ENCODE data around the gene RAB1A. TPM values are rescaled to one million over a fixed set of nuclear protein-coding genes. Genes with fewer than 3 reads are reported as not detected.
"Not testable (repeated sequence)": the region's sequence is repeated elsewhere in the genome, so short reads cannot be mapped to it uniquely, and the experiment has no call there.

The RAB1A gene
- total and polyA plus RNA-seq, 12 donors, result 77.8 to 165 (median 117) TPM

DNA sequence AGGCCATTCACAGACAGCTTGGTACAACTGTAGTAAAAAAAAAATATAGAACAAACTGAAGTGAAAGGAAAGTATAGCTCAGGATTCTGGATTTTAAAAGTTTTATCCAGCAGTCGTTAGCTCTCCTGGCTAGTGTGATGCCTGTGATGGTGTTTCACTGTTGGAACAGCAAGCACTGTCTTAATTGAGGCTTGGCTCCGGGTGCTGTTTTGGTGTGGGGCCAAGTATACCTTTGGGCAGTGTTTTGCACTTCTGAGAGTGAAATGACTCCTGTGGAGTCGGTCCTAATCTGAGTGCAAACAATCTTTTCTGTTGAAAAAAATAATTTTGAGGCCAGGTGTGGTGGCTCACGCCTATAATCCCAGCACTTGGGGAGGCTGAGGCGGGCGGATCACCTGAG, 28.7 kb upstream of the RAB1A start:
- TF ChIP-seq CTCF (IDR thresholded peaks at IDR 0.05), result no peak
- intact Hi-C loops (cut with DNase I), result no loop called here
- H3K27me3 ChIP-seq, result no peaks in the 10 kb centered on the region
- H3K4me3 ChIP-seq, result no peak overlapping the region
- H3K27ac ChIP-seq, result no peak overlapping the region
- no peaks in the 10 kb centered on the region for H3K36me3 ChIP-seq
- H3K9me3 ChIP-seq, result no peaks in the 10 kb centered on the region
- DNase-seq (no peak), ATAC-seq (no peak)
- H3K4me1 ChIP-seq, result peaks cover 0 to 21% (median 5%) of the 10 kb centered on the region in 9 donors
- WGBS, 2 donors, result 85 to 87% methylated on average over 6 of the region's 6 CpGs

- H3K27me3 ChIP-seq; H3K27ac ChIP-seq; intact Hi-C loops (cut with DNase I); H3K36me3 ChIP-seq; H3K9me3 ChIP-seq; DNase-seq; ATAC-seq; H3K4me3 ChIP-seq: not testable (repeated sequence)
- WGBS, 2 donors, result 69 to 82% methylated on average over 5 to 6 of the region's 6 CpGs
- peaks cover 0 to 18% (median 0%) of the 10 kb centered on the region in 9 donors for H3K4me1 ChIP-seq
These were observed 27.9 kb upstream of the RAB1A start for GRCh38 chr2:65157856-65158255.

DNA sequence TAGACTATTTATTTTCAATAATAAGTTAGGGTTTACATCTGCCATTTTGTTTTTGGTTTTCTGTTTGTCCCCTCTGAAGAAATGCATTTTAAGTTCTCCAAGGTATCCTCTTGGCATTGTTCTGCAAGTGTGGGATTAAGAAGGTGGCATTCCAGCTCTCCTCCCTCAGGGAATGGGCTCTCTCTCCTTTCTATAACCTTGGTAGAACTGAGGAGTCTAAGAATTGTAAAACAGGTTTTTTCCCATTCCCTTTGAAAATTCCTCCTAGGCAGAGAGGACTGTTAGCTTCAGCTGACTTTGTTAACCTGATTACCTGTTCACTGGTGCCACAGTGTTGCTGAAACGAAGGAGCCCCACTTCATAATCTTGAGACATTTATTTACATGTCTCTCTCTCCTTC, 26.1 kb upstream of the RAB1A start:
- 69 to 82% methylated on average over 1 of the region's 1 CpG for WGBS, 2 donors
- TF ChIP-seq CTCF (IDR thresholded peaks at IDR 0.05), result no peak
- Histone ChIP-seq H3K27ac (no peak overlapping the region), H3K4me1 (peaks cover 0 to 17% (median 0%) of the 10 kb centered on the region in 9 donors), H3K9me3 (no peaks in the 10 kb centered on the region), H3K4me3 (no peak overlapping the region), H3K36me3 (no peaks in the 10 kb centered on the region), H3K27me3 (no peaks in the 10 kb centered on the region)
- intact Hi-C loops (cut with DNase I), result no loop called here
- DNase-seq, result no peak
- no peak for ATAC-seq

GRCh38 chr2:65153515-65153914, 23.6 kb upstream of the RAB1A start:
- intact Hi-C loops (cut with DNase I), result no loop called here
- 93 to 96% methylated on average over 3 of the region's 3 CpGs for WGBS, 2 donors

More at GRCh38 chr2:65153515-65153914, 23.6 kb upstream of the RAB1A start:
- no peaks in the 10 kb centered on the region for H3K9me3 ChIP-seq
- no peak overlapping the region for H3K4me3 ChIP-seq
- peaks cover 0 to 5% (median 0%) of the 10 kb centered on the region in 9 donors for H3K4me1 ChIP-seq
- no peaks in the 10 kb centered on the region for H3K36me3 ChIP-seq
- H3K27ac ChIP-seq, result no peak overlapping the region
- TF ChIP-seq CTCF (IDR thresholded peaks at IDR 0.05), result no peak
- DNase-seq (no peak), ATAC-seq (no peak)
- H3K27me3 ChIP-seq, result no peaks in the 10 kb centered on the region

All from heart right ventricle (tissue), 16 donors.